Uterus (tissue), 2 donors: ENCODE data around the gene PRODH2.

Experiments used
- CTCF ChIP-seq, 4 experiments: fragments of 200-600 bp in 2 of 4; fragments of 450-650 bp in 2 of 4; sonication (generic) in 2 of 4; IDR thresholded peaks; one replicate each; pipeline ENCODE4 v1.5.1; 2016 to 2019; ENCODE audit warnings: antibody characterized with exemption in 4 of 4, mild to moderate bottlenecking in 2 of 4, moderate library complexity in 1 of 4
- POLR2A ChIP-seq, 2 donors: fragments of 450-650 bp; IDR thresholded peaks; one replicate each; pipeline ENCODE4 v1.6.1; 2016; ENCODE audit warnings: antibody characterized with exemption in 2 of 2, mild to moderate bottlenecking in 1 of 2, moderate library complexity in 1 of 2

GRCh38 chr19:35843676-35844481 is 31.2 kb upstream of the PRODH2 start:
- TF ChIP-seq CTCF (IDR thresholded peaks at IDR 0.05) (no peak), POLR2A (IDR thresholded peaks at IDR 0.05) (no peak)
